Prostate gland (tissue), 2 donors: Measurements from ENCODE around the gene CDCA7. TPM values are rescaled to one million over a fixed set of nuclear protein-coding genes. Genes with fewer than 3 reads are reported as not detected.

Experiments used
- DNase-seq: peaks from one replicate; pipeline ENCODE4 v3.0.0-alpha.2; 2019; ENCODE audit warnings: low spot score
- H3K27ac ChIP-seq, 2 donors: fragments of 200-600 bp; sonication (generic); 2 replicates each; pipeline ENCODE4 v1.5.1; 2017 to 2019
- H3K27me3 ChIP-seq: fragments of 200-600 bp; sonication (generic); replicated peaks from 2 replicates; pipeline ENCODE4 v1.5.1; 2019; ENCODE audit not compliant: insufficient read depth
- H3K36me3 ChIP-seq, 2 donors: fragments of 200-600 bp; sonication (generic); 1 replicate in 1 of 2; 2 replicates in 1 of 2; pipeline versions ENCODE4 v1.5.1 to v1.8.1; 2017 to 2019
- H3K4me1 ChIP-seq: fragments of 200-600 bp; sonication (generic); replicated peaks from 2 replicates; pipeline ENCODE4 v1.5.1; 2019
- H3K4me3 ChIP-seq, 2 donors: fragments of 200-600 bp; sonication (generic); 2 replicates each; pipeline ENCODE4 v1.5.1; 2017 to 2019
- H3K9me3 ChIP-seq: fragments of 200-600 bp; sonication (generic); 2 replicates; pipeline ENCODE4 v1.5.1; 2017
- POLR2A ChIP-seq: fragments of 450-650 bp; IDR thresholded peaks from one replicate; pipeline ENCODE4 v1.6.1; 2016; ENCODE audit warnings: antibody characterized with exemption, mild to moderate bottlenecking
- POLR2AphosphoS5 ChIP-seq: sonication (generic); formaldehyde crosslinking; IDR thresholded peaks from one replicate; pipeline ENCODE4 v1.6.1; 2017; ENCODE audit warnings: antibody characterized with exemption
- WGBS: methylation state at CpG from one replicate; pipeline ENCODE4 v1.1.5; 2018; 5-methylcytosine and 5-hydroxymethylcytosine counted together
- intact Hi-C: fragments of 100-400 bp; cut with DNase I; formaldehyde crosslinking; loops from one replicate; pipeline ENCODE4 v1.14.2; 2022
- total RNA-seq, 2 donors: library from RNA; depleted of rRNA; stranded (reverse); fragments of >200 nt; gene quantifications; one replicate each; pipeline ENCODE4 v1.1.0, GENCODE V29; 2016
- TF ChIP-seq, protein P1 (sequence below), 4 experiments: fragments of 200-600 bp in 2 of 4; fragments of 450-650 bp in 2 of 4; sonication (generic) in 2 of 4; IDR thresholded peaks; 1 replicate in 3 of 4; 2 replicates in 1 of 4; pipeline ENCODE4 v1.5.1; 2016 to 2019; ENCODE audit warnings: antibody characterized with exemption in 4 of 4, mild to moderate bottlenecking in 2 of 4, moderate library complexity in 2 of 4

CDCA7 gene
- total RNA-seq, 2 donors from 2014 or later, result 9.5 to 13.7 TPM

DNA sequence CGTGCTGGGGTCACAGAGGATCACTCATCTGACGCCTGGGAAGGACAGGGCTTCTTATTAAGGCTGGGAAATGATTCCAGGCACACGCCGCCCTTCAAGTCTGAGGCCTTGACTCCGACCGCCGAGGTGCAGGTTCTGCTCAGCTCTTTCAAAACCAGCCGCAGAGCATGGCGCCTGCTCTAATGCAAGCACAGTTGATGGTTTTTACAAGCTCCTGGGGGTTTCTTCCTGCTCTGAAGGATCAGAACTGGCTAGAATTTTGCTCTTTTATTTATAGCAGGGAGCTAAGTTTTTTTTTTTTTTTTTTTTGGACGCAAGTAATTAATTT lies 32.0 kb downstream of the CDCA7 start:
- H3K27ac ChIP-seq, result no peak overlapping the region
- DNase-seq, result no peak
- H3K4me3 ChIP-seq, result no peak overlapping the region
- H3K27me3 ChIP-seq, result no peaks in the 10 kb centered on the region
- WGBS, result 80% methylated on average over 10 of the region's 10 CpGs
- H3K9me3 ChIP-seq, result no peaks in the 10 kb centered on the region
- intact Hi-C loops, result no loop called here
- H3K36me3 ChIP-seq, result no peaks in the 10 kb centered on the region
- H3K4me1 ChIP-seq, result no peaks in the 10 kb centered on the region
- no peak for TF ChIP-seq POLR2A
- TF ChIP-seq, protein P1, sequence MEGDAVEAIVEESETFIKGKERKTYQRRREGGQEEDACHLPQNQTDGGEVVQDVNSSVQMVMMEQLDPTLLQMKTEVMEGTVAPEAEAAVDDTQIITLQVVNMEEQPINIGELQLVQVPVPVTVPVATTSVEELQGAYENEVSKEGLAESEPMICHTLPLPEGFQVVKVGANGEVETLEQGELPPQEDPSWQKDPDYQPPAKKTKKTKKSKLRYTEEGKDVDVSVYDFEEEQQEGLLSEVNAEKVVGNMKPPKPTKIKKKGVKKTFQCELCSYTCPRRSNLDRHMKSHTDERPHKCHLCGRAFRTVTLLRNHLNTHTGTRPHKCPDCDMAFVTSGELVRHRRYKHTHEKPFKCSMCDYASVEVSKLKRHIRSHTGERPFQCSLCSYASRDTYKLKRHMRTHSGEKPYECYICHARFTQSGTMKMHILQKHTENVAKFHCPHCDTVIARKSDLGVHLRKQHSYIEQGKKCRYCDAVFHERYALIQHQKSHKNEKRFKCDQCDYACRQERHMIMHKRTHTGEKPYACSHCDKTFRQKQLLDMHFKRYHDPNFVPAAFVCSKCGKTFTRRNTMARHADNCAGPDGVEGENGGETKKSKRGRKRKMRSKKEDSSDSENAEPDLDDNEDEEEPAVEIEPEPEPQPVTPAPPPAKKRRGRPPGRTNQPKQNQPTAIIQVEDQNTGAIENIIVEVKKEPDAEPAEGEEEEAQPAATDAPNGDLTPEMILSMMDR (IDR thresholded peaks at IDR 0.05), result no peak
- TF ChIP-seq POLR2AphosphoS5, result no peak

- H3K4me3 ChIP-seq, result no peak overlapping the region
- no peaks in the 10 kb centered on the region for H3K27me3 ChIP-seq
- 90% methylated on average over 5 of the region's 5 CpGs for WGBS
- no peaks in the 10 kb centered on the region for H3K4me1 ChIP-seq
- no peak overlapping the region for H3K27ac ChIP-seq
- no peaks in the 10 kb centered on the region for H3K36me3 ChIP-seq
- intact Hi-C loops, result no loop called here
- TF ChIP-seq POLR2AphosphoS5 (no peak), POLR2A (no peak)
- TF ChIP-seq, protein P1 (IDR thresholded peaks at IDR 0.05), result no peak
- H3K9me3 ChIP-seq, result no peaks in the 10 kb centered on the region
- DNase-seq, result no peak
Observed at GRCh38 chr2:173387079-173387478, 32.4 kb downstream of the CDCA7 start.

DNA sequence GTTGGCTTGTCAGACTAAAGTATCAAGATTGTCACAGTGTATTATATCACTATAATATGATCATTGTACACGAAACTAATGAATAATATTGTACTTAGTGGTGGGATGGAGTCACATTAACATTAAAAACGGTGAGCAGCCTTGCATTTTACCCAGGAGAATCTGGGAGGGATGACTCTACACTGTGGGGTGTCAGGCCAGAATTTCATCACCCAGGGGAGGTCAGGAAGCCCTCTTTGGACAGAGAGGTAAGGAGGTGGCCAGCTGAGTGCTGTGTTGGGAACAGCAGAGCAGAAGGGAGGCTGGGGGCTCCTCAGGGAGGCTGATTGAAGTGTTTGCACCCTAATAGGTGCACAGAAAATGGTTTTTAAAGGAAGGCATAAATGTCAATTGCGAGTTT lies 33.0 kb downstream of the CDCA7 start:
- no peak overlapping the region for H3K4me3 ChIP-seq
- H3K27ac ChIP-seq, result no peak overlapping the region
- no peak for DNase-seq
- no peaks in the 10 kb centered on the region for H3K27me3 ChIP-seq
- 85% methylated on average over 3 of the region's 3 CpGs for WGBS
- H3K9me3 ChIP-seq, result no peaks in the 10 kb centered on the region
- H3K36me3 ChIP-seq, result no peaks in the 10 kb centered on the region
- intact Hi-C loops, result no loop called here
- no peaks in the 10 kb centered on the region for H3K4me1 ChIP-seq
- TF ChIP-seq, protein P1 (IDR thresholded peaks at IDR 0.05), result no peak
- TF ChIP-seq POLR2AphosphoS5, result no peak
- TF ChIP-seq POLR2A, result no peak

- WGBS, result 90% methylated on average over 2 of the region's 2 CpGs
- no peak overlapping the region for H3K4me3 ChIP-seq
- H3K27ac ChIP-seq, result no peak overlapping the region
- H3K9me3 ChIP-seq, result no peaks in the 10 kb centered on the region
- no peak for DNase-seq
- intact Hi-C loops, result no loop called here
- H3K4me1 ChIP-seq, result no peaks in the 10 kb centered on the region
- TF ChIP-seq POLR2AphosphoS5, result no peak
- TF ChIP-seq, protein P1 (IDR thresholded peaks at IDR 0.05), result no peak
- TF ChIP-seq POLR2A, result no peak
- H3K36me3 ChIP-seq, result no peaks in the 10 kb centered on the region
- no peaks in the 10 kb centered on the region for H3K27me3 ChIP-seq
Observed at GRCh38 chr2:173388795-173389194, 34.1 kb downstream of the CDCA7 start.

DNA sequence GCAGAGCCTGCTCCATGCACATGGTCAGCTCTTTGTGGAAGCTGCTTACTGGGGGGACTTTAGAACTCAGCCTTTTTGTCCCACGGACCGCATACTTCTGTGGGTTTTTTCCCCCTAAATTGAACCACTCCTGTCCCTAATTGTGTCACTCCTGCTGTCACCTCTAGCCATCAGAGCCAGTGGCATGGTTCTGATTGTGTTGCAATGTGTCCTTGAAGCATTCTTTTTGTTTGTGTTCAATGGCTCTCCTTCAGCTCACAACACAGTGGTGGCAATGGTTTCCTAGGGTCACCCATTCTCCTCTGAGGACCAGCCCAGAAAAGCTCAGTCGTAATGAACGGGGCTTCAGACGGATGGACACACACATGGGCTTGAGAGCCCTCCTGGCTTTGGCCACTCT lies 35.4 kb downstream of the CDCA7 start:
- no peak overlapping the region for H3K27ac ChIP-seq
- intact Hi-C loops, result no loop called here
- H3K27me3 ChIP-seq, result no peaks in the 10 kb centered on the region
- no peak for TF ChIP-seq POLR2A
- TF ChIP-seq, protein P1 (IDR thresholded peaks at IDR 0.05), result no peak
- TF ChIP-seq POLR2AphosphoS5, result no peak
- WGBS, result 94% methylated on average over 5 of the region's 5 CpGs
- no peaks in the 10 kb centered on the region for H3K36me3 ChIP-seq
- DNase-seq, result no peak
- no peaks in the 10 kb centered on the region for H3K9me3 ChIP-seq
- no peaks in the 10 kb centered on the region for H3K4me1 ChIP-seq
- no peak overlapping the region for H3K4me3 ChIP-seq
